HG02642 (cell line): ENCODE measurements around the gene MAB21L1.

Experiments used
- ATAC-seq: cut with Tn5 transposase; IDR thresholded peaks from one replicate; pipeline ENCODE4 v1.9.1; 2021; ENCODE audit warnings: mild to moderate bottlenecking; ENCODE audit not compliant: unreplicated experiment, poor library complexity

The MAB21L1 gene

DNA sequence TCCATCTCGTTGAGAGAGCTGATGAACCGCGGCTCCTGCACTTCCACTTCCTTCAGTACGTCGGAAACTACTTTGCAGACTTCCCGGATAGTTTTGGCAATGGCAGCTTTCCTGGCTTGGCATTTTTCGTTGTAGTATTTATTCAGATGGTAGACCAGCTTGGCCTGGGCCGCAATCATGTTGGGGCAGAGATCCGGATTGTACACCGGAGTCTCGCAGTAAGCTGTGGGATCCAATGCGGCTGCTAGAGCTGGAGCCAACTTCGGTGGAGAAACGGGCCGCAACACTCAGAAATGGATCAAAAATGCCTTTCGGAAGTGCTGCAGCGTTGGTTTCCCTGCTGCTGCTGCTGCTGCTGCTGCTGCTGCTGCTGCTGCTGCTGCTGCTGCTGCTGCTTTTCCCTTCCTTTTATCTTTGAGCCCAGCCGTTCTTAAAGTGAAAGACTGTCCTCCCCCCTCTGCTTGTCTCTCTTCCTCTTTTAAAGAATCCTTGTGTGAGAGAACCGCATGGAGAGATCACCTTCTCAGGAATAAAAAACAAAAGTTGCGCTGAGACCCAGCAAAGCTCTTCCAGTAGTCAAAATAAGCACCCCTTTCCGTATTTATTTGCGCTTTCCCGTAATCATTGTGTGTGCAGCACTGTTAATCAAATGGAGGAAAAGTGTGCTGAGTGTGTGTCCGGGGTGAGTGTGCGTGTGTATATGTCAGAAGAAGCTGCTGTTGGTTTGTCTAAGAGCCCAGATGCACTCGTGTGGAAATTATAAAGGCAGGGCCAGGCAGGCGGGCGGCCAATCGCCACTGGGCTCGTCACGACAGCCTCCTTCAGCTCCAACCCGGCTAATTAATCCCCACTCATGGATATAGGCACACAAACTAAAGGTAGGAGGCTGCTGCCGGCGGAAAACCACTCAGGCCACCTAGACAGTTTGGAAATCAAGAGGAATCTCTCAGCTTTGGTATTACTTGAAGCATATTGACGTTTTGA is at the start of gene MAB21L1:
MAB21L1 (minus strand) TSS at position 730 of the 984 bp plus-strand sequence; CDS start at position 179, 551 bp downstream.
- no peak for ATAC-seq

DNA sequence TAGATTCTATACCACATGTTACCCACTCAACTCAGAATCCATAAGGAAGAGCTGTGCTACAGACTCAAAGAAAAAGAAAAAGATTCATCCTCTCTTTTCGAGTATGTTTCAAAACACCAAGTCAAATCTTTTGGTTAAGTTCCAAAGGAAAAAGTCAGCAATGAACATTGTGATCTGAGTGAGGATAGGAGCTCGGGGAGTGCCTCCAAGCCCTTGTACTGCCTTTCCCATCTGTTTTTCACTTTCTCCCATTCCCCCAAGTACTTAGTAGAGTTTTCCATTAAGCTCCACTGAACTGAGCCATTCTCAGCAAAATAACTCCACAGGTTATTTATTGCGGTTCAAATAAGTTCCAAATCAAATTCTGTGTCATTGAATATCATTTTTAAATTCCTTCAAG is 47.7 kb upstream of the MAB21L1 start:
- no peak for ATAC-seq

DNA sequence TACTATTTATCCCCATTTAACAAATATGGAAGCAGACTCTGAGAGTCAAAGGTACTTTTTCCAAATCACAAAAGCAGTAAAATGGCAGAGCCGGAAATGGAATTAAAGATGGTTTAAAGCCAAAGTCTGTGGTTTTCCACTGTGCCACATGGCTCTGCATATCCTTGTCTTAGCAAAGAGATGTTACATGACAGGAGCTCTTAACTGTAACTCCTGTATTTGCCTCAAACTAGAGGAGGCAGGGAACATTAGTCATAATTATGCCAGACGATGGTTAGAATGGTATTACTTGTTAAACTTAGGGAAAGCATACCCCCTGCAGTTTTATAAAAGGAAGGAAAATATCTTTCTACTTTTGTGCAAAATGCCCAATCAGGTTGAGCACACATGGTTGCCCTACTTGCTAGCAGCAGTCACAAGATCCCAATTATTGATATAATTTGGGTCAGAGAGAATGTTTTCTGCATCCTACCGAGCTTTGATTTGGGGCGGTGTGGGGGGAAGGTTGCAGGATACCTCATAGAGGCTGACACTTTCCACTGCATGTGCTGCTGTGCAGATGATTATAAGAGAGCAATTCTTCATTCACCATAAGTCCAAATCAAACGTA is 42.0 kb upstream of the MAB21L1 start:
- no peak for ATAC-seq

DNA sequence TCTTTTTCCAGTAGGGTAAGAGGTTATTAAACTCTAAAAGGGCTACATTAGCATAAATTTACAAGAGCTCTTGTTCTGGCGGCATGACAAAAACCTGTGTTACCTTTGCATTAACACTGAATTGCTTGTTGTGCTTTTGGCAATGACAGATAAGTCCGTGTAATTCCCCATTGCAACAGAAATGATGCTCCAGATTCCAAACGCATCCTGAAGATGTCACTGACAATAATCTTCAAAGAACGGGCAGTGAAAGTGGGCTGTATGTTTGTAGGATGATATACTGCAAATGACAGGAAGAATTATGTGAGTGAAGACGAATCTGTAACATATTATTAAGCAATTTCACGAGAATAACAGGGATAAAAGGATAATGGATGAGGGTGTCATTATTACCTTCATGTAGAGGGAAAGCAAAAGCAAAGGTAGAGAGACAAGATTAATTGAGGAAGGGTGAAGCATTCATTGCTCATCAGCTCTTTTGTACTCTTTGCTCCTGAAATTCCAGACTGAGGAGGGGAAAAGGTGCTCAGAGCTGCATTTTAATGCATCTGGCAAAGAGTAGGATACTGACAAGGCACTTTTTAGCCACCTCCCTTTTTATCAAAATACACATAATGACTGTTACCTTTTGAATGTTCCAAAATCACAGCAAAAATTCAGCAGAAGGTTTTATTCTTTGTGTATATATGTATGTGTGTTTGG is 38.5 kb upstream of the MAB21L1 start:
- no peak for ATAC-seq

DNA sequence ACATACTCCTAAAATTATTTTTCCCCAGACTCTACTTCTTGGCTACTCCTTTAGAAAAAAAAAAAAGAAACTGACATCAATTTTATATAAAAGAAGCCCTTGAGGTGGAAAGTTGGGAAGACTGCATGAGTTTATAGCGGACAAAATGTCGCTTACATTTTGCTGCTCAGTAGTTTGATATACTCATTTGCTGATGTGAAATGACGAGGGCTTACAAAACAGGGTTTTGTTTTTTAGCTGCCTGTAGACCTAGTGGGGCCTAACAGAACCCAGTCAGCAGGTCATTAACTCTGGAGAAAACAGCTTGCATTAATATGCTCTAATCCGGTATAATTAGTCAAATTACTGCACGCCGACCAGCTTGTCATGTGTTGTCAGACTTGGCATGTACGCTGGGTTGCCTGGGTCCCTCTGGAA is 37.6 kb upstream of the MAB21L1 start:
- ATAC-seq = no peak

DNA sequence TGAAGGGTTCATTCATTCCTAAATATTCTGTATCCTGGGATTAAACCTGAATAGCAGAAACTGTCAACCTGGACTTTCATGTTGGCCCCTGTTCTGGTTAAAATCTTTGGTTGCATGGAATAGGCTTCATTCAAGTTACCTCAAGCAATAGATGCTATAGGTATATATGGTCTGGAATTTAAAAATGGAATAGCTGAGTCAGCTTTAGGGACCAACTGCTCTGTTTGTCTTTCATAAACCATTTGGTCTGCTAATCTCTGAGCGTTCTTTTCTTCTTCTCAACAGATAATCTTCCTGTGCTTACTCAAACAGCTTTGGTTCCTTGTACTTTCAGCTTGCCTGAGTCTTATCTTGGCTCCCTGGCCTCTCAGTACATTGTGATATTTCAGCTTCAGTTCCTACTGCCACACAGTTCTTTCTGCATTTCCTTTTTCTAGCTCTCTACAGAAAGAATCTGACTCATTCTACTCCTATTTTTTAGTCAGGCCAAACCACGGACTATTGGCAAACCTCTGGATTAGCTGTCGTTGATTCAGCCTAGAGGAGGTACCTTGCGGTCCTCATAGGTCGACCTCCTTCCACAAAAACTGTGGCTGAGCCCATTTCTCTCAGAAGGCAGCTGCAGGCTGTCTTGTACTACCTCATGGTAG is 35.9 kb upstream of the MAB21L1 start:
- no peak for ATAC-seq

DNA sequence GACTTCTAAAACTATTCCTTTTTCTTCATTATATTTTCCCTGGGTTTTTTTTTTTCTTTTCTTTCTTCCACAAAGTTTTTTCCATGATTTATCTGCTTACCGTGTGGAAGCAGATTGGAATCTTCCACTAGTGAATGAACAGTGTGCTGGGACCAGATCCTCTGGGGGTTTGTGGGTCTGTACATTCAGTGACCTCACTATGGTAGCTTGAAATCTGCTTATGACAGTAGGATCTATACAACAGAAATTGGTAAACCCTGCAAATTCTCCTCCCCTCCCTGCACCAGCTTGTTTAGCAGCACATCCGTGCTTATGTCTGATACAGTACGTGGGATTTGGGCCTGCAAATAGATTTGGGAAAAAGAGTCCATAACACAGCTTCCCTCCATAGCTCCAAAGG is 26.0 kb upstream of the MAB21L1 start:
- no peak for ATAC-seq

DNA sequence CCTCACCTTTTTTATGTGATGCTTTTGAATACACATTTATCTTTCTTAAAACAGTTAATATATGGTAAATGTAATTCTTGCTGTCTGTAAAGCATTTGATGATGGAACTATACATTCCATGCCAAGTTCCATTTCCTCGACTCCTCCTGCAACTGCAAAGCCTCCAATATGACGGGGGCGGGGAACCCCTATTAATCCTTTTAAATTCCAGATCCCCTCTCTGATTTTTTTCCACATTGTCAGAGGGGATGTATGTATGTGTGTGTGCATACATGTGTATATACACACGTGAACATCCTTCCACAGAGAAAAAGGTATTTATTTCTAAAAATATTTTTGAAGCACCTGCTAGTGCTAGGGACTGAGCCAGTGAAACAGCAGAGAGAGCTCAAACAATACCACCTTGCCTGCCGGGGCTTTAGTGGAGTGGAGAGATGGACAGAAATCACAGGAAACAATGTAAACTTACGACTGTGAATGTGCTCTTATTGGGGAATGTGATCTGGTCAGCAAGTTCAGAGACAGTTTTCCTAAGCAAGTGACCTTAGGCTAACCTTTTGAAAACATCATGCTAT is 25.3 kb upstream of the MAB21L1 start:
- no peak for ATAC-seq

DNA sequence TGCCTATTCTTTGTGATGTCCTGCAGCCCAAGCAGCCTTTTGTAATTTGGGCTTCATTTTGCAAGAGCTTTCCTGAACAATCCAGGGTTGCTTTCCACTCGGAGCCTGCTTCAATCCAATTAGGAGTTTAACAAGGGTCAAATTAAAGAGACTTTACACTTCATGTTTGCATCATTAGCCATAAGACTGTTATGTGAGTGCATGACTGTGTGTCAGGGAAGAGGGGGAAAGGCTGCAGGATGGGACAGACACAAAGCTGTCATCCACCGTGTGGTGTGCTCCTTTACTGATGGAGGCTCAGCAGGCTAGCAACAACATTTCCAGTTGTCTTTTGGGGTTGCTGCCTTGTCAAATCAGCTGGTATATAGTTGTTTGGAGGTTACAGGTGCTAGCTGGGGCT is 23.7 kb upstream of the MAB21L1 start:
- ATAC-seq = no peak

DNA sequence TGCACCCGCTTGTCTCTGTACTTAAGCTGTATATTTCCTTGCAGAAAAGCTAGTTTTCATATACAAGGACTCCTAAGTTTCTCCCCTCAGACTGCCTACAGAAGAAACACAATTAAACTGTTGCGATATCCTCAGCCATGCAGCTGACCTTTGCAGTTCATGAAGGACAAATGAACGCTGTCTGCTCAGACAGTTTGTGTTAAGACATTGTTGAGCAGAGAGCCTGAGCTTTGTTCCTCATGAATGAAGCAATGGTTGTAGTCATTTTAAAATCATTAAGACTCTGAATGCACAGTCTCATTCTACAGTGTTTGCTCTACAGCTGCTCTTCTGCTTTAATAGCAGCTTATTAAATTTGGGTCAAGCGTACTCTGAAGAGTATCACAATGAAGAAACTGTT is 23.2 kb upstream of the MAB21L1 start:
- no peak for ATAC-seq

DNA sequence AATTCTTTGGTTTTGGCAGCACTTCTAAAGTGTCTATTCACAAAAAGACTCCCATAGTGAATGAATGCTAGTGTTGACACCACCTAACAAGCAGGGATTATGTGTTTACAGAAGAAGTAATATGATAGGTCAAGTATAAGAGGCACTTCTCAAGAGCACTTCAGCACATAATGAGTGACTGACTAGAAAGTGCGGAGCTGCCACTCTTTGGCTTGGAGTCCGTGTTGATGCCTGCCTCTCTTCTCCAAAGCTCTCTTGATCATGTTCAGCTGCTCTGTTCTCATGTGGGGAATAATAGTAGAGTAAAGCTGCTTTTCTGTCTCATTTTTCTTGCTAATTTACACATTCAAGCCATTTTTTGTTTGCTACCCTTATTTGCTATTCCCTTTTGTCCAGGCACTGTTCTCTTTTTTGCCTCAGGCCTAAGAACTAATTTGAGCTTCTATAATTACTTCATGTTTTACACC is 22.7 kb upstream of the MAB21L1 start:
- ATAC-seq = no peak

DNA sequence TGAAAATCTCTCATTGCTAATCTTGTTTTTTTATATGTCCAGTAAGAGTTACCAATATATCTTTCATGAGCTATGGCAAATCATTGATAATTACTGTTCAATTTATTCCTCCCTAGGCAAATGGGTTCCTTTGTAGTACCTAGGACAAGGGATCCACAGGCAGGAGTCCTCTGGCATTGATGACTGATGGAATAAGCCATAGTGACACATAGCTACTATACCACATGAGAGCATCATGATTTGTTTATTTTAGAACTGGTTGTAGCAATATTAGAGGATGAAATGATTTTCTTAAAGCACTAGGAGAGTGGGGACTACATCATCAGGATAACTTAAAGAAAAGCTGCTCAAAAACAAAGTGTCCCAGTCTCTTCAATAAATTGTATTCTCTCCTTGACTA is 21.7 kb upstream of the MAB21L1 start:
- ATAC-seq = no peak

DNA sequence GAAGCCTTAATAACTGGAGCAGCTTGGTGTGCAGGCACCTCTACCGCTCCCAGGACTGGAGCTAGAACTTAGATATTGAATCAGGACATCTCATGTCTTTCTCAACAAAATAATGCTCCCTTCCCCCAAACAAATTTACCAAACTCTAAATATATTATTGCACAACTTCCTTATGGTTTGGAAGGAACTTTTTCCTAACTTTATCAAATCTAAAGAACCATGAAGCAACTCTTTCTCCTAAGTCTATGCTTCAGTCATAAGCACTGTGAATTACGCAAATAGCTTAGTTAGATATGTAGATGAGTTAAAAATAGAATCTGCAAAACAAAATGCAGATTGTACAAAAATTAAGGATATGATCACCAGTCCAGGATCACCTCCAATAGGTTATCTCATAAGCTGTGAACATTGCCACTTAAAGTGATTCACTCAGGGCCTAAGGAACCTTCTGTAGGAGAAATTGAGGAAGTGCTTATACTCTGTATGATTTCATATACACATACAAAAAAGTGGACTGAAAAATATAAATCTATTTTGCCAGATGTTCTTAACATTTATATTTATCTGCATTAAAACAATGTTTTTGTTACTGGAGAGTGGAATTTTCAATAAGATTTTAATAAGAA is 20.4 kb upstream of the MAB21L1 start:
- no peak for ATAC-seq

DNA sequence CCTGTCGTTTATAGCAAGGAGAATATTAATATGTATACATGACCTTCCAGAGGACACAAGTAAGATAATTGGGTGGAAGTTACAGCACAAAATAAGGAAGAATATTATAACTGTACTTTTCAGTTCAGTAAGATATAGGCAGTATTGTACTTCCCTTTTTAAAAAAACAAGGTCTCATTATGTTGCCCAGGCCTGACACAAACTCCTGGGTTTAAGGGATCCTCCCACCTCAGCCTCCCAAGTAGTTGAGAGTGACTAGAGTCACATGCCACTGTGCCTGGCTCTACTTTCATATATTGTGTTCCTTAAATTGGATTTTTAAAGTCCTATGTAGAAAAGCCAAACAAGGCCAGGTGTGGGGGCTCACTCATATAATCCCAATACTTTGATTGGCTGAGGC is 19.5 kb upstream of the MAB21L1 start:
- no peak for ATAC-seq

DNA sequence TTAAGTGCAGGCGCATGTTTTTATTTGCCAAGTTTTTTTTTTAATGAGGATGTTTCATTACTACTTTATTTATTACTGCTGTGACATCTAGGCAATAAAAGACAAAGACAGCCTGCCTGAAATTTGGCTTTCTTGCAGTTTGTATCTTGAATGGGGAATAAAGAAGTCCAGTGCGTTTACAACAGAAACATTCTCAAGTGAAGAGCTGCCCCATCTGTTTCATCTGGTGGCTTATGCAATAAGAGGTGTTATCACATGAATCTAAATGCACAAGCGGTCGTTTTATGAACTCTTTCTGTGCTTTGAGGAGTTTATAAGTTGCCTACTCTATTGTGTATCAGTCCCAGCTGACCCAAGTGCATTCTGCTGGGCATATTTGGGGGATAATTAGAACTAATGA is 12.6 kb upstream of the MAB21L1 start:
- ATAC-seq = no peak

DNA sequence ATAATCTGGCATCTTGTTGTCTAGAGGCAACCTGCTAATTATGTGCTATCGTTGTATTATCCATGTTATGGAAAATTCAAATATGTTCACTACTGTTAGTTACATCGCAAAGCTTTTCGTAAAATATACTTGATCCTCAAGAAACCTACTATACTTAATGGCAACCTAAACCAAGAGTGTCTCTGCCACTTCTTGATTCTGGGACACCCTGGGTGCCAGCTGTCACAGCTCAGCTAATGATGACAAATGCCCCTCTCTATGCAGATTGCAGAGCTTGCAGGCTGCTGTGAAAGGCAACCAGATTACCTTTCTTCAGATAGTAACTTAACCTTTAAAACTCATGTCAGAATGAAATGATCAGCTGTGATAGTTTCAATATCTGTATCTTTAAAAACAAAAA is 8.9 kb upstream of the MAB21L1 start:
- no peak for ATAC-seq

DNA sequence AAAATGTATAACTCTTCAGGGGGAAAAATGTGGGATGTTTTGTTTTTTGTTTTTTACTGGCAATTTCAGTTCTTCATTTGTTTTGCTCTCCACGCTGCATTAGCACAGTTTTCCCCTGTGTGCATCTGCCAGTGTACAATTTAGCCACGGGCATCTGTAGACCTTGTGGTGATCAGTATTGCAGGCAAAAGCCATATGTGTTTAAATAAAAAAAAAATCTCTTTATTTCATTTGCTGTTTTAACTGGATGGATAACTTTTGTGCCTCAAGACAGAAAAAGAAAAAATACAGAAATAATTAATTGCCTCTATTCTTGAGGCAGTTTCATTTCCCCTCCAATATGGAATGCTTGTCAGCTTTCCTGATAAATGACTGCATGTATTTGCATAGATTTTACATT is 7.9 kb upstream of the MAB21L1 start:
- no peak for ATAC-seq

DNA sequence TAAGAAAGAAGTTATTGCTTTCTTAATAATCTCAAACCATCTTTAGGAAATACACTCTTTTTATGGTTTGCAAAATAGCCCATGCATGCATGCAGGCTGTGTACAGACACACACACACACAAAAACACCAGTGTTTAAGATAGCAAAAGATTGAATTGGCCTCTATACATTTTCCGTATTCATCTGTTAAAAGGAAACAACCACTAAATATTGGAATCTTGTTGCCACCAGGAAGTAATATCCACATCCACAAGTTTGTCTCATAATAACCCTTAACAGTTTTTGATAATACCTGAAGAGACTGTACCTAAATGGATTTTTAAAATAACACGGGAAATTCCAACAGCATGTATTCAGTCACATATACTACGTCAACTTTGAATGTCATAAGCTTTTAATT is 7.3 kb upstream of the MAB21L1 start:
- ATAC-seq = no peak

DNA sequence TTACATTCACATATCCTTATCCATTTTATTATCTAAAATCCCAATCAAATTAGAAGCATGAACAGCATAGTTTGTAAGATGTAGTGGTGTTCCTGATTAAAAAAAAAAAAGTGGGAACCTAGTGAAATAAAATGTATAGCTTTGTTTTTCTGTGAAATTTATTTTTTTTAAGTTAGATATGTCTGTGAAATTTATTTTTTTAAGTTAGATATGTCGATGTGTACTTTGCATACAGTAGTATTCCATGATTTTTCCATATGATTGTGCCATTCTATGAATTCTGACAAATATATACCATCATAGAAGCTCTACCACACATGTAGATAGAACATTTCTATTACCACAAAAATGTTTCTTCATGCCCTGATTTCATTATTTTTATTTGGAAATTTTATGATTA is 6.0 kb upstream of the MAB21L1 start:
- ATAC-seq = no peak

DNA sequence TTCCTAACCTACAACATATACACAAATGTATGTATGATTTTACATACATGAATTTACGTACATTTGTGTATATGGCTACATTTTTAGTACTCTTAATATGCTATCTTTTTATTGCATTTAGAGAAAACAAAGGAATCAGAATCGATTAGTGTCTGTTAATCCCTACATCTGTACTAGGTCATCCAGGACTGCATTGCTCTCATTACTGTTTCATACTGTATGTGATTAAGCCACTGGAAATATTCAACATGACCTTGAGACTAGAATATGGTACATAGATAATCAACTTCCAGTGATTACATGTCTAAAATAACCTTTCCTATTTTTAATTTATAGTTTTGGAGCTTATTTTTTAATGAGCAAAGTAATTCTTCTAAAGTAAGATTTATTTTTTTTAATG is 5.3 kb upstream of the MAB21L1 start:
- no peak for ATAC-seq
